ENCODE measurements around the gene CUX1.

CUX1 gene

DNA sequence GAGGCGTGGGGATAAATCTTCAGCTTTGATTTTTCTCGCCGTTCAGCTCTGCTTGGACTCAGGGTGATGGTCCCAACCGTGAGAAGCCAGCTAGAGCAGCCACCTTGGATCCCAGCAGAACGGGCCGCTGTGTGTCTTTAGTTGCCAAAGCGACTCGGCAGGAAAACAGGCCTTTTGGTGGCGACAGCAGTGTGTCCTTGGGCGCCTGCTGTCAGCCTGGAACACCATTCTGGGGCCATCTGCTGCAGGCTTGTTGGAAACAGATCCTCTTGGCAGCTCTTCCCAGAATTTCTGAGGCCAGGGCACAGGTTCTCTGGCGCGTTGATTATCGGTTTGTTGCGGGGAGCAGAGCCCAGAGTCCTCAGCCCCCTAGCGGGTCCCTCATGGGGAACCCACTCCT lies 97.6 kb downstream of the CUX1 start:
- DNase-seq (ENCODE audit: low read depth): no peak
- TF ChIP-seq, protein P1, sequence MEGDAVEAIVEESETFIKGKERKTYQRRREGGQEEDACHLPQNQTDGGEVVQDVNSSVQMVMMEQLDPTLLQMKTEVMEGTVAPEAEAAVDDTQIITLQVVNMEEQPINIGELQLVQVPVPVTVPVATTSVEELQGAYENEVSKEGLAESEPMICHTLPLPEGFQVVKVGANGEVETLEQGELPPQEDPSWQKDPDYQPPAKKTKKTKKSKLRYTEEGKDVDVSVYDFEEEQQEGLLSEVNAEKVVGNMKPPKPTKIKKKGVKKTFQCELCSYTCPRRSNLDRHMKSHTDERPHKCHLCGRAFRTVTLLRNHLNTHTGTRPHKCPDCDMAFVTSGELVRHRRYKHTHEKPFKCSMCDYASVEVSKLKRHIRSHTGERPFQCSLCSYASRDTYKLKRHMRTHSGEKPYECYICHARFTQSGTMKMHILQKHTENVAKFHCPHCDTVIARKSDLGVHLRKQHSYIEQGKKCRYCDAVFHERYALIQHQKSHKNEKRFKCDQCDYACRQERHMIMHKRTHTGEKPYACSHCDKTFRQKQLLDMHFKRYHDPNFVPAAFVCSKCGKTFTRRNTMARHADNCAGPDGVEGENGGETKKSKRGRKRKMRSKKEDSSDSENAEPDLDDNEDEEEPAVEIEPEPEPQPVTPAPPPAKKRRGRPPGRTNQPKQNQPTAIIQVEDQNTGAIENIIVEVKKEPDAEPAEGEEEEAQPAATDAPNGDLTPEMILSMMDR (IDR thresholded peaks at IDR 0.05; ENCODE audit: low read depth, low read length, missing control alignments): no peak
- H3K4me3 ChIP-seq (ENCODE audit: low read depth, low read length): no peak overlapping the region

GRCh38 chr7:101916041-101916800 lies 98.8 kb downstream of the CUX1 start:
- DNase-seq (ENCODE audit: low read depth): no peak

DNA sequence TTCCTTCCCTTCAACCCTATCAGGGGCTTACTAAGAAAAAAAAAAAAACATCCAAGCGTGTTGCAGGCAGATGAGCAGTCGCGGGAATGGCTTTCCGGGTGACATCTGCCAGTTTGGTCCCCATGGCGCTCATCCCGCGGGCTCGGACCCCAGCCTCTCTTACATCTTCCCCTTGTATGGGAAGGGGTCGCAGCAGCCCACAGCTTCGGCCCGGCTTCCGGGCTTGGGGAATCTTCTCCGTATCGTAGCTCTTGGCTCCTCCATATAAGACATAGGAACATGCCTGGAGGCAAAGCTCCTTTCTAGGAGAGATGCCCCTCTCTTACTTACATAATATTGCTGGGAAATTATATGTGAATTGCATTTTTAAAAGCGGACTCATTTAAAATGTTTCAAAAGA lies 99.5 kb downstream of the CUX1 start:
- no peak for DNase-seq (ENCODE audit: low read depth)
- TF ChIP-seq, protein P1 (IDR thresholded peaks at IDR 0.05; ENCODE audit: low read depth, low read length, missing control alignments): no peak
- H3K4me3 ChIP-seq (ENCODE audit: low read depth, low read length): no peak overlapping the region

More at GRCh38 chr7:101916041-101916800, 98.8 kb downstream of the CUX1 start:
- TF ChIP-seq, protein P1 (IDR thresholded peaks at IDR 0.05; ENCODE audit: low read depth, low read length, missing control alignments): no peak
- no peak overlapping the region for H3K4me3 ChIP-seq (ENCODE audit: low read depth, low read length)

- TF ChIP-seq, protein P1 (IDR thresholded peaks at IDR 0.05; ENCODE audit: low read depth, low read length, missing control alignments): no peak
- H3K4me3 ChIP-seq (ENCODE audit: low read depth, low read length): no peak overlapping the region
- DNase-seq (ENCODE audit: low read depth): no peak
Measured at GRCh38 chr7:101917566-101917965, 100.1 kb downstream of the CUX1 start.

DNA sequence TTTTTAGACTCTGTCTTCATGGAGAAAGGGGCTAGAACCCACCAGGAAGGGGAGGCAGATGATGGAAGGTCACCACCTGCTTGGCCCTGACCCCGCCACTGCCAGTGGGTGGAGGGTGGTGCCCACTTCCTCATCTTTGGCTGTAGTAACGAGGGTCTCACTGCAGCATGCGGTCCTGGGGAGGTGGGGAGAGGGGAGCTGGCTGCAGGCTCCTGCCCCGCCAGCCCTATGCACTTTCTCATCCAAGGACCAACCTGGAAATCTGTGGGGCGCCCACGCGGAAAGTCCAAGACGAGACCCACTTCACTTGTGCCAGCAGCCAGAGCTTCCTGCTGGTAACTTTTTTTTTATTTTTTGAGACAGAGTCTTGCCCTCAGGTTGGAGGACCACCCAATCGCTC lies 101.0 kb downstream of the CUX1 start:
- TF ChIP-seq, protein P1 (IDR thresholded peaks at IDR 0.05; ENCODE audit: low read depth, low read length, missing control alignments): no peak
- H3K4me3 ChIP-seq (ENCODE audit: low read depth, low read length): no peak overlapping the region
- DNase-seq (ENCODE audit: low read depth): no peak

GRCh38 chr7:101919363-101920115 lies 102.1 kb downstream of the CUX1 start:
- TF ChIP-seq, protein P1 (IDR thresholded peaks at IDR 0.05; ENCODE audit: low read depth, low read length, missing control alignments): no peak
- no peak overlapping the region for H3K4me3 ChIP-seq (ENCODE audit: low read depth, low read length)
- no peak for DNase-seq (ENCODE audit: low read depth)

Measured in GM12864 (cell line).